Upper lobe of right lung (tissue), 1 donor: ENCODE results near the gene MAP3K5. TPM values are rescaled to one million over a fixed set of nuclear protein-coding genes. Genes with fewer than 3 reads are reported as not detected.
A peak's percentile ranks its signal among the peaks of the same experiment; 100 is the strongest.

Source experiments
- ATAC-seq: fragments of 200-7000 bp; cut with Tn5 transposase; one replicate; pipeline ENCODE4 v1.9.1; 2020; ENCODE audit warnings: mild to moderate bottlenecking, moderate library complexity
- DNase-seq: peaks from one replicate; pipeline ENCODE4 v3.0.0-alpha.2; 2020
- H3K27ac ChIP-seq: fragments of 200-600 bp; one replicate; pipeline ENCODE4 v1.8.0; 2022
- H3K27me3 ChIP-seq: fragments of 200-600 bp; one replicate; pipeline ENCODE4 v1.8.0; 2022; ENCODE audit warnings: mild to moderate bottlenecking
- H3K36me3 ChIP-seq: fragments of 200-600 bp; one replicate; pipeline ENCODE4 v1.8.0; 2022
- H3K4me1 ChIP-seq: fragments of 200-600 bp; one replicate; pipeline ENCODE4 v1.8.0; 2022
- H3K4me3 ChIP-seq: fragments of 200-600 bp; one replicate; pipeline ENCODE4 v1.8.0; 2022; ENCODE audit warnings: mild to moderate bottlenecking
- H3K9me3 ChIP-seq: fragments of 200-600 bp; one replicate; pipeline ENCODE4 v1.8.0; 2022
- intact Hi-C: fragments of 100-400 bp; cut with DNase I; formaldehyde crosslinking; loops from one replicate; pipeline ENCODE4 v1.11.0; 2022
- total RNA-seq: library from RNA; stranded (reverse); fragmentation: NEBNext Ultra II Directional; extraction: Animal tissue kit (Norgen Biotek cat#: 25700); gene quantifications from one replicate; pipeline ENCODE4 v1.2.1, GENCODE V29; 2021
- TF ChIP-seq, protein P1 (sequence below): fragments of 200-600 bp; IDR thresholded peaks from one replicate; pipeline ENCODE4 v1.8.0; 2022; ENCODE audit warnings: antibody characterized with exemption
- donor health status: DM: no; HTN: yes; CAD: no; lungs with severe emphysema.

MAP3K5 gene
- total RNA-seq, 1 donor from 2014 or later, result 32.5 TPM

DNA sequence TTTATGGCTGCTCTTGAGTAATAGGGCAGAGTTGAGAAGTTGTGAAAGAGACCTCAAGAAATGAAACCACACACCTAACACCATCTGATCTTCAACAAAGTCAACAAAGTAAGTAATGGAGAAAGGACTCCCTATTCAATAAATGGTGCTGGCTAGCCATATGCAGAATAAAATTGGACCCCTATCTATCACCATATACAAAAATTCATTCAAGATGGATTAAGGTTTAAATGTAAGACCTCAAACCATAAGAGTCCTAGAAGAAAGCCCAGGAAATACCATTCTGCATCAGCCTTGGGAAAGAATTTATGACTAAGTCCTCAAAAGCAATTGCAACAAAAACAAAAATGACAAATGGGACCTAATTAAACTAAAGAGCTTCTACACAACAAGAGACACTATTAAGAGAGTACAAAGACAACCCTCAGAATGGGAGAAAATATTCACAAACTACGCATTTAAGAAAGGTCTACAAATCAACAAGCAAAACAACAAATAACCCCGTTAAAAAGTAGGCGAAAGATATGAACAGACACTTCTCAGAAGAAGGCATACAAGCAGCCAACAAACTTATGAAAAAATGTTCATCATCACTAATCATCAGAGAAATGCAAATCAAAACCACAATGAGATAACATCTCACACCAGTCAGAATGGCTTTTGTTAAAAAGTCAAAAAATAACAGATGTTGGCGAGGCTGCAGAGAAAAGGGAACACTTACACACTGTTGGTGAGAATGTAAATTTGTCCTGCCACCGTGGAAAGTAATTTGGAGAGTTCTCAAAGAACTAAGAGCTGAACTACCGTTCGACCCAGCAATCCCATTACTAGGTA is 4.0 kb downstream of the MAP3K5 start:
- DNase-seq (no peak), ATAC-seq (no peak)
- Histone ChIP-seq H3K9me3 (no peaks in the 10 kb centered on the region), H3K27me3 (no peaks in the 10 kb centered on the region), H3K27ac (peak overlapping the region; percentile 63), H3K4me1 (peaks cover 51% of the 10 kb centered on the region), H3K4me3 (peak overlapping the region; percentile 3), H3K36me3 (no peaks in the 10 kb centered on the region)
- TF ChIP-seq, protein P1, sequence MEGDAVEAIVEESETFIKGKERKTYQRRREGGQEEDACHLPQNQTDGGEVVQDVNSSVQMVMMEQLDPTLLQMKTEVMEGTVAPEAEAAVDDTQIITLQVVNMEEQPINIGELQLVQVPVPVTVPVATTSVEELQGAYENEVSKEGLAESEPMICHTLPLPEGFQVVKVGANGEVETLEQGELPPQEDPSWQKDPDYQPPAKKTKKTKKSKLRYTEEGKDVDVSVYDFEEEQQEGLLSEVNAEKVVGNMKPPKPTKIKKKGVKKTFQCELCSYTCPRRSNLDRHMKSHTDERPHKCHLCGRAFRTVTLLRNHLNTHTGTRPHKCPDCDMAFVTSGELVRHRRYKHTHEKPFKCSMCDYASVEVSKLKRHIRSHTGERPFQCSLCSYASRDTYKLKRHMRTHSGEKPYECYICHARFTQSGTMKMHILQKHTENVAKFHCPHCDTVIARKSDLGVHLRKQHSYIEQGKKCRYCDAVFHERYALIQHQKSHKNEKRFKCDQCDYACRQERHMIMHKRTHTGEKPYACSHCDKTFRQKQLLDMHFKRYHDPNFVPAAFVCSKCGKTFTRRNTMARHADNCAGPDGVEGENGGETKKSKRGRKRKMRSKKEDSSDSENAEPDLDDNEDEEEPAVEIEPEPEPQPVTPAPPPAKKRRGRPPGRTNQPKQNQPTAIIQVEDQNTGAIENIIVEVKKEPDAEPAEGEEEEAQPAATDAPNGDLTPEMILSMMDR, result no peak
- intact Hi-C loops, result no loop called here

DNA sequence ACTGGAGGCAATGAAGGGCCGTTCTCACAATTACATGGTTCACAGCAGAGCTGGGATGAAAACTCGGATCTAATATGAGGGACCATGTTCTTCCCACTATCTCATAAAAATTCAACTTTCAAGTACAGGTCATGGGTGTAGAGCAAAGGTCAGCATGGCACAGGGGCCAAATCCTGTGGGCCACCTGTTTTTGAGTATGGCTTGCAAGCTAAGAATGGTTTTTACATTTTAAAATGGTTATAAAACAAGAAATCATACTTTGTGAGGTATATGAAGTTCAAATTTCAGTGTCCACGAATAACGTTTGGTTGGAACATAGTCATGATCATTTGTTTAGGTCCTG is 4.6 kb downstream of the MAP3K5 start:
- Histone ChIP-seq H3K36me3 (no peaks in the 10 kb centered on the region), H3K27me3 (no peaks in the 10 kb centered on the region), H3K27ac (peak overlapping the region; percentile 63), H3K4me1 (peaks cover 55% of the 10 kb centered on the region), H3K4me3 (peak overlapping the region; percentile 3), H3K9me3 (no peaks in the 10 kb centered on the region)
- no peak for DNase-seq
- no peak for ATAC-seq
- intact Hi-C loops, result no loop called here
- TF ChIP-seq, protein P1, result no peak

DNA sequence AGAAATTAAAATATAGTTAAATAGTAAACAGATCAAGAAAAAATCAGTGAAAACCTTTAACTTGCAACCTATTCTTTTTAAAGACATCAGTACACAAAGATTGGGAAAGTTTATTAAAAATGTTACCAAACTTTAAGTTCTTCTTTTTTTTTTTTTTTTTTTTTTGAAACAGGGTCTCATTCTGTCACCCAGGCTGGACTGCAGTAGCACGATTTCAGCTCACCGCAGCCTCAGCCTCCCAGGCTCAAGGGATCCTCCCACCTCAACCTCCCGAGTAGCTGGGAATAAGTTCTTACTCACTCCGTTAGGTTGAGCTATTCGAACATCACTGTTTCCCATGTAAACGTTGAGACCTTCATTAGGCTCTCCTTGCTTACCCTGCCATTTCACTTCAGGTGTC is 5.6 kb downstream of the MAP3K5 start:
- TF ChIP-seq, protein P1, result no peak
- Histone ChIP-seq H3K4me3 (no peak overlapping the region), H3K4me1 (peaks cover 64% of the 10 kb centered on the region), H3K9me3 (no peaks in the 10 kb centered on the region), H3K27me3 (no peaks in the 10 kb centered on the region), H3K27ac (peak overlapping the region; percentile 63), H3K36me3 (no peaks in the 10 kb centered on the region)
- ATAC-seq (no peak), DNase-seq (no peak)
- intact Hi-C loops, result no loop called here

DNA sequence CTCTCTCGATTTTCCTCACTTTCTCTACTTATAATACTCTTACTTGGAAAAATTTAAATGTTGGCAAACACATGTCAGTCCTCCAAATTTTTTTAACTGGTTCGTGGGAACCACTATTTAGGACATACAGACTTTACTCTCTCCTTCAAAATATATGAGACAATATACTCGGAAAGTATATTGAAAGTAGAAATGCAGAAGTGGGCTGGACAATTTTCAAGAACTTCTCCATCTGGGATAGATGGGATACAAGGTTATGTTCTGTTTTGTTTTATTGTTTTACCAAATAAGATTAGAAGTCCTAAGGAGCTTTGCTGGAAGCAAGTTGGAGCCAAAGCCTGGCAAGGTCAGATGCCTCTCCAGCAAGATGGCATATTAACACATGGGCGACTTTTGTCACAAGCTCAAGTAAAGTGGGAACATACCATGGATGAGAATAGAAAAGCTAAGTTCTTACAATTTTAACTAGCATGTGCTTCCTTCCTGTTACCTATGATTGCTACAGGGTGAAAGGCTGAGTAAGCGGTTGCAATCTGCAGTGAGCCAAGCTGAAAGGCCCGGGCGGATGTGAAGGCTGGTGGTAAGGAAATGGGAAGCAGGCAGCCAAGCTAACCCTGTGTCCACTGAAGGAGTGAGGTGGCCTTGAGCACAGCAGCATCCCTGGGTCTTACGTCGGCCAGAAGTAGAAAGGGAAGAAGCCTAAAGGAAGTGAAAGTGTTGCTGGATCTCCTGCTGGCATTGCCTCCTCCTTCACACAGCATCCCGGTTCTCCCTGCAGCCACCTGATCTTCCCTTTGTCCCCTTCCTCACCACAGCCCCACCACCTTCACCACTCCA is 7.1 kb downstream of the MAP3K5 start:
- Histone ChIP-seq H3K36me3 (no peaks in the 10 kb centered on the region), H3K27ac (peak overlapping the region; percentile 68), H3K9me3 (no peaks in the 10 kb centered on the region), H3K27me3 (no peaks in the 10 kb centered on the region), H3K4me1 (peaks cover 73% of the 10 kb centered on the region), H3K4me3 (peak overlapping the region; percentile 39)
- DNase-seq, result peak; percentile 80
- peak; percentile 88 for ATAC-seq
- intact Hi-C loops, result no loop called here
- TF ChIP-seq, protein P1, result no peak

DNA sequence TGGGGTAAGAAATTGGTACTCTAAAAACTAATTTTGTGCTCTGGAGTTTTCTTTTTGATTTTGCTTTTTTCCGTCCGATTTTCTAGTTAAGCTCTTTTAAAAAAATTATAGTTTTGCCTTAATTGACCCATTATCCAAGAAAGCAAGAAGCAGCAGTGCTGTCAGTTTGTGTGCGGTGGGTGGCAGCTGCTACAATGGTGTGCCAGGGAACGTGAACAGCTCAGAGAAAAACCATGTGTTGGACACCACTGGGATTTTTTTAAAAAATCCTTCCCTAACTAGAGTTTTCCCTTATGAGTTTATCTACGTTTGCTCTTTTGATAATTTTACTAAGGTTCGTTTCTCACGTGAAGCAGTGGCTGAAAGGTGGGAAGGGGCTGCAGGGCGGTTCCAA is 8.0 kb downstream of the MAP3K5 start:
- intact Hi-C loops, result no loop called here
- Histone ChIP-seq H3K27me3 (no peaks in the 10 kb centered on the region), H3K4me1 (peaks cover 81% of the 10 kb centered on the region), H3K27ac (peak overlapping the region; percentile 68), H3K4me3 (peak overlapping the region; percentile 39), H3K36me3 (no peaks in the 10 kb centered on the region), H3K9me3 (no peaks in the 10 kb centered on the region)
- TF ChIP-seq, protein P1, result no peak
- ATAC-seq (no peak), DNase-seq (no peak)
